HG02973 (cell line): ENCODE data around the gene GAB2.

Experiments used
- ATAC-seq: cut with Tn5 transposase; IDR thresholded peaks from one replicate; pipeline ENCODE4 v1.9.1; 2021; ENCODE audit warnings: moderate library complexity; ENCODE audit not compliant: unreplicated experiment

GAB2 gene

GRCh38 chr11:78402847-78403246 is 14.8 kb downstream of the GAB2 start:
- ATAC-seq: no peak

- no peak for ATAC-seq
Observed at GRCh38 chr11:78400702-78401101, 16.9 kb downstream of the GAB2 start.

- no peak for ATAC-seq
Observed at GRCh38 chr11:78400116-78400515, 17.5 kb downstream of the GAB2 start.

- no peak for ATAC-seq
Observed at GRCh38 chr11:78399136-78399535, 18.5 kb downstream of the GAB2 start.

GRCh38 chr11:78398715-78399114 is 18.9 kb downstream of the GAB2 start:
- ATAC-seq: no peak

GRCh38 chr11:78397398-78397797 is 20.2 kb downstream of the GAB2 start:
- peak; percentile 79 for ATAC-seq

GRCh38 chr11:78395597-78395996 is 22.0 kb downstream of the GAB2 start:
- no peak for ATAC-seq

GRCh38 chr11:78392854-78393253 is 24.8 kb downstream of the GAB2 start:
- no peak for ATAC-seq

GRCh38 chr11:78391424-78391823 is 26.2 kb downstream of the GAB2 start:
- ATAC-seq: no peak

GRCh38 chr11:78390809-78391208 is 26.8 kb downstream of the GAB2 start:
- no peak for ATAC-seq

- no peak for ATAC-seq
Observed at GRCh38 chr11:78386215-78386941, 31.2 kb downstream of the GAB2 start.

- no peak for ATAC-seq
Observed at GRCh38 chr11:78385205-78385604, 32.4 kb downstream of the GAB2 start.

- no peak for ATAC-seq
Observed at GRCh38 chr11:78384231-78384630, 33.4 kb downstream of the GAB2 start.

- ATAC-seq: no peak
Observed at GRCh38 chr11:78381865-78382264, 35.8 kb downstream of the GAB2 start.

GRCh38 chr11:78380615-78381051 is 37.0 kb downstream of the GAB2 start:
- ATAC-seq: no peak

- no peak for ATAC-seq
Observed at GRCh38 chr11:78379039-78379670, 38.5 kb downstream of the GAB2 start.

GRCh38 chr11:78377625-78378418 is 39.8 kb downstream of the GAB2 start:
- no peak for ATAC-seq

GRCh38 chr11:78376858-78377257 is 40.8 kb downstream of the GAB2 start:
- ATAC-seq: no peak

GRCh38 chr11:78374917-78375316 is 42.7 kb downstream of the GAB2 start:
- no peak for ATAC-seq

GRCh38 chr11:78373689-78374088 is 43.9 kb downstream of the GAB2 start:
- no peak for ATAC-seq

GRCh38 chr11:78372114-78372768 is 45.4 kb downstream of the GAB2 start:
- no peak for ATAC-seq
